H9 (cell line): ENCODE results near the gene ACTN4. TPM values are rescaled to one million over a fixed set of nuclear protein-coding genes. Genes with fewer than 3 reads are reported as not detected.

Experiments
- DNase-seq: peaks from one replicate; pipeline ENCODE4 v3.0.0-alpha.2; 2017
- H2AFZ ChIP-seq: one replicate; pipeline ENCODE4 v1.6.1; 2013; ENCODE audit warnings: mild to moderate bottlenecking, low read length, control low read depth, moderate library complexity
- H2AK5ac ChIP-seq: 2 replicates; pipeline ENCODE4 v1.6.1; 2013; ENCODE audit warnings: low read length, control low read depth, mixed read lengths; ENCODE audit not compliant: insufficient read length
- H2BK120ac ChIP-seq: one replicate; pipeline ENCODE4 v1.6.1; 2013; ENCODE audit warnings: low read depth, mild to moderate bottlenecking, low read length, control low read depth, inconsistent platforms; ENCODE audit not compliant: poor library complexity, severe bottlenecking
- H2BK12ac ChIP-seq: 2 replicates; pipeline ENCODE4 v1.6.1; 2013; ENCODE audit warnings: low read length, control low read depth, mixed read lengths, low read depth; ENCODE audit not compliant: insufficient read length
- H2BK15ac ChIP-seq: 2 replicates; pipeline ENCODE4 v1.6.1; 2013; ENCODE audit warnings: low read depth, low read length, control low read depth
- H2BK20ac ChIP-seq: one replicate; pipeline ENCODE4 v1.6.1; 2013; ENCODE audit warnings: low read depth, mild to moderate bottlenecking, low read length, control low read depth, inconsistent platforms; ENCODE audit not compliant: poor library complexity, severe bottlenecking
- H2BK5ac ChIP-seq: 2 replicates; pipeline ENCODE4 v1.6.1; 2013; ENCODE audit warnings: low read length, control low read depth, mixed read lengths; ENCODE audit not compliant: insufficient read length
- H3K14ac ChIP-seq: 2 replicates; pipeline ENCODE4 v1.6.1; 2013; ENCODE audit warnings: low read length, control low read depth; ENCODE audit not compliant: insufficient read depth
- H3K18ac ChIP-seq: 2 replicates; pipeline ENCODE4 v1.6.1; 2013; ENCODE audit warnings: low read depth, mild to moderate bottlenecking, mixed read lengths, low read length, control low read depth; ENCODE audit not compliant: insufficient read length
- H3K23ac ChIP-seq: 2 replicates; pipeline ENCODE4 v1.6.1; 2013; ENCODE audit warnings: low read length, control low read depth, mixed read lengths, low read depth; ENCODE audit not compliant: insufficient read length
- H3K23me2 ChIP-seq: 2 replicates; pipeline ENCODE4 v1.6.1; 2013; ENCODE audit warnings: low read depth, mild to moderate bottlenecking, mixed read lengths, low read length, control low read depth; ENCODE audit not compliant: insufficient read length, poor library complexity, severe bottlenecking
- H3K27ac ChIP-seq: 2 replicates; pipeline ENCODE4 v1.5.1; 2013; ENCODE audit warnings: low read length, control low read depth, mixed read lengths, low read depth; ENCODE audit not compliant: insufficient read length
- H3K27me3 ChIP-seq: 2 replicates; pipeline ENCODE4 v1.6.1; 2013; ENCODE audit warnings: low read length, control low read depth, inconsistent platforms; ENCODE audit not compliant: insufficient read depth
- H3K4ac ChIP-seq: 2 replicates; pipeline ENCODE4 v1.6.1; 2013; ENCODE audit warnings: low read depth, mild to moderate bottlenecking, control low read depth, inconsistent platforms, low read length, moderate library complexity
- H3K4me1 ChIP-seq: 2 replicates; pipeline ENCODE4 v1.6.1; 2013; ENCODE audit warnings: low read length, control low read depth, inconsistent platforms; ENCODE audit not compliant: insufficient read depth
- H3K4me2 ChIP-seq: 2 replicates; pipeline ENCODE4 v1.6.1; 2013; ENCODE audit warnings: low read length, control low read depth, mixed read lengths; ENCODE audit not compliant: insufficient read length, insufficient read depth
- H3K56ac ChIP-seq: 2 replicates; pipeline ENCODE4 v1.6.1; 2013; ENCODE audit warnings: low read depth, mild to moderate bottlenecking, mixed read lengths, low read length, control low read depth; ENCODE audit not compliant: insufficient read length
- H3K79me1 ChIP-seq: 2 replicates; pipeline ENCODE4 v1.6.1; 2013; ENCODE audit warnings: low read depth, mild to moderate bottlenecking, moderate library complexity, low read length, control low read depth, inconsistent platforms; ENCODE audit not compliant: insufficient read depth, poor library complexity, severe bottlenecking
- H3K79me2 ChIP-seq: 2 replicates; pipeline ENCODE4 v1.6.1; 2013; ENCODE audit warnings: low read length, control low read depth, inconsistent platforms; ENCODE audit not compliant: insufficient read depth
- H3K9ac ChIP-seq: 2 replicates; pipeline ENCODE4 v1.6.1; 2013; ENCODE audit warnings: low read length, control low read depth, mixed read lengths; ENCODE audit not compliant: insufficient read length; ENCODE audit errors: extremely low read depth
- H3K9me3 ChIP-seq: one replicate; pipeline ENCODE4 v1.6.1; 2013; ENCODE audit warnings: low read depth, low read length, inconsistent platforms; ENCODE audit not compliant: control insufficient read depth
- H3T11ph ChIP-seq: one replicate; pipeline ENCODE4 v1.6.1; 2013; ENCODE audit warnings: mild to moderate bottlenecking, low read length, control low read depth, inconsistent platforms
- H4K20me1 ChIP-seq: one replicate; pipeline ENCODE4 v1.6.1; 2013; ENCODE audit not compliant: control insufficient read depth, insufficient read length, insufficient read depth
- H4K5ac ChIP-seq: 2 replicates; pipeline ENCODE4 v1.6.1; 2013; ENCODE audit warnings: low read depth, mild to moderate bottlenecking, mixed read lengths, low read length, control low read depth; ENCODE audit not compliant: insufficient read length
- H4K8ac ChIP-seq: replicated peaks from 2 replicates; pipeline ENCODE4 v1.6.1; 2013; ENCODE audit warnings: low read length, control low read depth, mixed read lengths, low read depth; ENCODE audit not compliant: insufficient read length
- H4K91ac ChIP-seq: 2 replicates; pipeline ENCODE4 v1.6.1; 2013; ENCODE audit warnings: low read depth, mild to moderate bottlenecking, moderate library complexity, mixed read lengths, low read length, control low read depth; ENCODE audit not compliant: insufficient read length
- H3K27ac Mint-ChIP-seq, 3 experiments: 2 replicates in 2 of 3; 3 replicates in 1 of 3; pipeline ENCODE4 v1.8.0; 2020 to 2021; ENCODE audit warnings: mixed read lengths in 3 of 3, mild to moderate bottlenecking in 1 of 3, moderate library complexity in 1 of 3
- H3K27me3 Mint-ChIP-seq: 2 replicates; pipeline ENCODE4 v1.8.0; 2021; ENCODE audit warnings: low read depth, mild to moderate bottlenecking, moderate library complexity, mixed read lengths
- H3K36me3 Mint-ChIP-seq, 3 experiments: 2 replicates in 2 of 3; 3 replicates in 1 of 3; pipeline ENCODE4 v1.8.0; 2020 to 2021; ENCODE audit warnings: low read depth in 3 of 3, mixed read lengths in 3 of 3; ENCODE audit not compliant: insufficient read depth in 1 of 3
- H3K4me1 Mint-ChIP-seq, 2 experiments: 2 replicates each; pipeline ENCODE4 v1.8.0; 2020; ENCODE audit warnings: mixed read lengths in 2 of 2
- H3K4me3 Mint-ChIP-seq, 2 experiments: 2 replicates in 1 of 2; 3 replicates in 1 of 2; pipeline ENCODE4 v1.8.0; 2020 to 2021; ENCODE audit warnings: mild to moderate bottlenecking in 2 of 2, mixed read lengths in 2 of 2, moderate library complexity in 1 of 2
- H3K9me3 Mint-ChIP-seq, 2 experiments: 2 replicates in 1 of 2; 3 replicates in 1 of 2; pipeline ENCODE4 v1.8.0; 2020; ENCODE audit warnings: mild to moderate bottlenecking in 2 of 2, mixed read lengths in 2 of 2, moderate library complexity in 1 of 2
- WGBS: extraction: QIAGEN DNeasy Blood & Tissue Kit; methylation state at CpG from one replicate; pipeline ENCODE4 v1.1.7; 2013; ENCODE audit warnings: missing lambda C conversion rate, low lambda C conversion rate, mixed read lengths; ENCODE audit not compliant: insufficient read length; ENCODE audit errors: extremely low coverage; 5-methylcytosine and 5-hydroxymethylcytosine counted together
- total RNA-seq: library from RNA; stranded (reverse); gene quantifications from 2 replicates; pipeline ENCODE4 v1.2.1, GENCODE V29; 2021
- TF ChIP-seq, protein P1 (sequence below): fragments of 200-600 bp; sonication (generic); conservative IDR thresholded peaks from 3 replicates; pipeline ENCODE4 v1.8.0; 2021; ENCODE audit warnings: antibody characterized with exemption, mild to moderate bottlenecking

Gene ACTN4
- total RNA-seq, 1 experiment from 2014 or later: 369 TPM

GRCh38 chr19:38728752-38729541, 81.5 kb downstream of the ACTN4 start:
- H2BK12ac ChIP-seq: no peak overlapping the region
- Mint-ChIP-seq H3K27ac (peak overlapping the region in 1 of 3 experiments; percentile 53; a peak in 2 of 7 replicates), H3K4me1 (peaks cover 2 to 5% of the 10 kb centered on the region in 2 experiments), H3K27me3 (no peaks in the 10 kb centered on the region), H3K9me3 (no peaks in the 10 kb centered on the region; a peak in 1 of 5 replicates), H3K4me3 (no peak overlapping the region), H3K36me3 (peaks cover 11 to 76% (median 73%) of the 10 kb centered on the region in 3 experiments; a peak in 6 of 7 replicates)
- no CpG with 5 or more reads among the region's 37 CpGs for WGBS
- no peaks in the 10 kb centered on the region for H3K27me3 ChIP-seq
- H3K27ac ChIP-seq: no peak overlapping the region
- H4K20me1 ChIP-seq: no peaks in the 10 kb centered on the region
- no peaks in the 10 kb centered on the region for H3K23me2 ChIP-seq
- H3K23ac ChIP-seq: no peak overlapping the region
- H2BK20ac ChIP-seq: no peak overlapping the region
- no peak overlapping the region for H3K18ac ChIP-seq
- no peak overlapping the region for H2BK15ac ChIP-seq
- TF ChIP-seq, protein P1, sequence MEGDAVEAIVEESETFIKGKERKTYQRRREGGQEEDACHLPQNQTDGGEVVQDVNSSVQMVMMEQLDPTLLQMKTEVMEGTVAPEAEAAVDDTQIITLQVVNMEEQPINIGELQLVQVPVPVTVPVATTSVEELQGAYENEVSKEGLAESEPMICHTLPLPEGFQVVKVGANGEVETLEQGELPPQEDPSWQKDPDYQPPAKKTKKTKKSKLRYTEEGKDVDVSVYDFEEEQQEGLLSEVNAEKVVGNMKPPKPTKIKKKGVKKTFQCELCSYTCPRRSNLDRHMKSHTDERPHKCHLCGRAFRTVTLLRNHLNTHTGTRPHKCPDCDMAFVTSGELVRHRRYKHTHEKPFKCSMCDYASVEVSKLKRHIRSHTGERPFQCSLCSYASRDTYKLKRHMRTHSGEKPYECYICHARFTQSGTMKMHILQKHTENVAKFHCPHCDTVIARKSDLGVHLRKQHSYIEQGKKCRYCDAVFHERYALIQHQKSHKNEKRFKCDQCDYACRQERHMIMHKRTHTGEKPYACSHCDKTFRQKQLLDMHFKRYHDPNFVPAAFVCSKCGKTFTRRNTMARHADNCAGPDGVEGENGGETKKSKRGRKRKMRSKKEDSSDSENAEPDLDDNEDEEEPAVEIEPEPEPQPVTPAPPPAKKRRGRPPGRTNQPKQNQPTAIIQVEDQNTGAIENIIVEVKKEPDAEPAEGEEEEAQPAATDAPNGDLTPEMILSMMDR: no peak
- no peak overlapping the region for H3K14ac ChIP-seq
- no peak overlapping the region for H2BK120ac ChIP-seq
- no peak for DNase-seq
- H4K8ac ChIP-seq: no peak overlapping the region
- no peak overlapping the region for H2BK5ac ChIP-seq
- H2AK5ac ChIP-seq: no peak overlapping the region
- no peak overlapping the region for H3K4ac ChIP-seq
- H4K5ac ChIP-seq: no peak overlapping the region
- H3K9ac ChIP-seq: no peak overlapping the region
- no peaks in the 10 kb centered on the region for H3K79me1 ChIP-seq
- no peak overlapping the region for H2AFZ ChIP-seq
- H3T11ph ChIP-seq: no peak overlapping the region
- no peaks in the 10 kb centered on the region for H3K9me3 ChIP-seq
- H4K91ac ChIP-seq: no peak overlapping the region
- H3K4me1 ChIP-seq: no peaks in the 10 kb centered on the region
- no peaks in the 10 kb centered on the region for H3K79me2 ChIP-seq
- H3K56ac ChIP-seq: no peak overlapping the region
- H3K4me2 ChIP-seq: no peak overlapping the region
